SU-DHL-6 (cell line): Measurements from ENCODE around the gene RBM17.

ENCODE experiments used
- H2AFZ ChIP-seq: fragments of 200-600 bp; sonication (generic); 2 replicates; pipeline ENCODE4 v1.6.1; 2014; ENCODE audit warnings: low read depth, mild to moderate bottlenecking, moderate library complexity, mixed read lengths, antibody characterized with exemption, low read length; ENCODE audit not compliant: severe bottlenecking
- H3F3A ChIP-seq: fragments of 200-600 bp; shearing (Covaris generic); 2 replicates; pipeline ENCODE4 v1.6.0; 2016; ENCODE audit warnings: antibody characterized with exemption, mild to moderate bottlenecking; ENCODE audit not compliant: insufficient read depth
- H3K27ac ChIP-seq: fragments of 200-600 bp; sonication (generic); 2 replicates; pipeline ENCODE4 v1.5.1; 2016; ENCODE audit warnings: low read depth, mild to moderate bottlenecking, low read length, moderate library complexity, mixed read lengths
- H3K27me3 ChIP-seq: fragments of 200-600 bp; sonication (generic), shearing (Covaris generic); 2 replicates; pipeline ENCODE4 v1.6.0; 2014; ENCODE audit warnings: mild to moderate bottlenecking, low read length
- H3K36me3 ChIP-seq: fragments of 200-600 bp; sonication (generic); 2 replicates; pipeline ENCODE4 v1.6.1; 2014; ENCODE audit warnings: mild to moderate bottlenecking, low read length, mixed read lengths
- H3K4me2 ChIP-seq: fragments of 300-600, 200-600 bp; shearing (Covaris generic), sonication (generic); 2 replicates; pipeline ENCODE4 v1.6.0; 2014; ENCODE audit warnings: low read length, low read depth, mild to moderate bottlenecking; ENCODE audit not compliant: poor library complexity, severe bottlenecking
- H3K4me3 ChIP-seq: fragments of 200-600 bp; sonication (generic); 2 replicates; pipeline ENCODE4 v1.5.1; 2014; ENCODE audit warnings: antibody characterized with exemption, low read length, mild to moderate bottlenecking, mixed read lengths; ENCODE audit not compliant: insufficient read depth, poor library complexity, severe bottlenecking
- H3K79me2 ChIP-seq: fragments of 200-600 bp; sonication (generic); 2 replicates; pipeline ENCODE4 v1.6.1; 2014; ENCODE audit warnings: mild to moderate bottlenecking, low read length, moderate library complexity; ENCODE audit not compliant: insufficient read depth
- H3K9ac ChIP-seq: fragments of 200-600 bp; sonication (generic); 2 replicates; pipeline ENCODE4 v1.7.0; 2014; ENCODE audit warnings: mild to moderate bottlenecking, low read length
- H3K9me2 ChIP-seq: fragments of 200-600 bp; sonication (generic); replicated peaks from 2 replicates; pipeline ENCODE4 v1.6.1; 2014; ENCODE audit warnings: low read length; ENCODE audit not compliant: insufficient read depth
- H3K9me3 ChIP-seq: fragments of 200-600 bp; sonication (generic); 2 replicates; pipeline ENCODE4 v1.6.1; 2014; ENCODE audit warnings: low read length, mixed read lengths; ENCODE audit not compliant: insufficient read depth
- H4K20me1 ChIP-seq: fragments of 200-600 bp; sonication (generic); 2 replicates; pipeline ENCODE4 v1.6.1; 2014; ENCODE audit warnings: low read depth, mild to moderate bottlenecking, antibody characterized with exemption, low read length, moderate library complexity, mixed read lengths
- EZH2phosphoT487 ChIP-seq: fragments of 200-600 bp; sonication (generic), shearing (Covaris generic); conservative IDR thresholded peaks from 2 replicates; pipeline ENCODE4 v1.6.1; 2018; ENCODE audit warnings: mild to moderate bottlenecking, antibody characterized with exemption, low read length, moderate library complexity, mixed read lengths
- TF ChIP-seq, protein P1 (sequence below): fragments of 200-600 bp; sonication (generic); IDR thresholded peaks from one replicate; pipeline ENCODE4 v1.5.1; 2017; ENCODE audit warnings: antibody characterized with exemption, mild to moderate bottlenecking, low read length, moderate library complexity; ENCODE audit not compliant: insufficient read depth, poor library complexity, severe bottlenecking

The RBM17 gene

GRCh38 chr10:6072215-6072934 lies 16.5 kb upstream of the RBM17 start:
- H3K9ac ChIP-seq: peak overlapping the region; percentile 14; the same call in 1 of the 2 replicates

GRCh38 chr10:6074489-6075301 lies 14.1 kb upstream of the RBM17 start:
- Histone ChIP-seq H3F3A (peaks cover 8% of the 10 kb centered on the region; the same call in 1 of the 2 replicates), H4K20me1 (no peaks in the 10 kb centered on the region), H2AFZ (no peak overlapping the region), H3K4me3 (no peak overlapping the region), H3K27ac (no peak overlapping the region), H3K4me2 (no peak overlapping the region), H3K79me2 (no peaks in the 10 kb centered on the region), H3K36me3 (no peaks in the 10 kb centered on the region), H3K27me3 (no peaks in the 10 kb centered on the region), H3K9ac (no peak overlapping the region), H3K9me3 (no peaks in the 10 kb centered on the region), H3K9me2 (no peaks in the 10 kb centered on the region)
- TF ChIP-seq, protein P1, sequence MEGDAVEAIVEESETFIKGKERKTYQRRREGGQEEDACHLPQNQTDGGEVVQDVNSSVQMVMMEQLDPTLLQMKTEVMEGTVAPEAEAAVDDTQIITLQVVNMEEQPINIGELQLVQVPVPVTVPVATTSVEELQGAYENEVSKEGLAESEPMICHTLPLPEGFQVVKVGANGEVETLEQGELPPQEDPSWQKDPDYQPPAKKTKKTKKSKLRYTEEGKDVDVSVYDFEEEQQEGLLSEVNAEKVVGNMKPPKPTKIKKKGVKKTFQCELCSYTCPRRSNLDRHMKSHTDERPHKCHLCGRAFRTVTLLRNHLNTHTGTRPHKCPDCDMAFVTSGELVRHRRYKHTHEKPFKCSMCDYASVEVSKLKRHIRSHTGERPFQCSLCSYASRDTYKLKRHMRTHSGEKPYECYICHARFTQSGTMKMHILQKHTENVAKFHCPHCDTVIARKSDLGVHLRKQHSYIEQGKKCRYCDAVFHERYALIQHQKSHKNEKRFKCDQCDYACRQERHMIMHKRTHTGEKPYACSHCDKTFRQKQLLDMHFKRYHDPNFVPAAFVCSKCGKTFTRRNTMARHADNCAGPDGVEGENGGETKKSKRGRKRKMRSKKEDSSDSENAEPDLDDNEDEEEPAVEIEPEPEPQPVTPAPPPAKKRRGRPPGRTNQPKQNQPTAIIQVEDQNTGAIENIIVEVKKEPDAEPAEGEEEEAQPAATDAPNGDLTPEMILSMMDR: no peak
- TF ChIP-seq EZH2phosphoT487: no peak

More at GRCh38 chr10:6072215-6072934, 16.5 kb upstream of the RBM17 start:
- Histone ChIP-seq H3F3A (peaks cover 13% of the 10 kb centered on the region; the same call in 1 of the 2 replicates), H3K27me3 (no peaks in the 10 kb centered on the region), H3K9me3 (no peaks in the 10 kb centered on the region), H3K79me2 (no peaks in the 10 kb centered on the region), H2AFZ (peak overlapping the region; percentile 29), H3K4me3 (no peak overlapping the region), H3K4me2 (peak overlapping the region; percentile 49), H3K9me2 (no peaks in the 10 kb centered on the region), H3K27ac (peak overlapping the region; percentile 72), H4K20me1 (no peaks in the 10 kb centered on the region), H3K36me3 (no peaks in the 10 kb centered on the region)
- no peak for TF ChIP-seq EZH2phosphoT487
- TF ChIP-seq, protein P1: no peak

- H3K9me2 ChIP-seq: no peaks in the 10 kb centered on the region
- peaks cover 7% of the 10 kb centered on the region; the same call in 1 of the 2 replicates for H3F3A ChIP-seq
- no peak overlapping the region for H3K9ac ChIP-seq
- H3K79me2 ChIP-seq: no peaks in the 10 kb centered on the region
- H3K4me3 ChIP-seq: no peak overlapping the region
- no peaks in the 10 kb centered on the region for H3K9me3 ChIP-seq
- H2AFZ ChIP-seq: no peak overlapping the region
- H4K20me1 ChIP-seq: no peaks in the 10 kb centered on the region
- no peak overlapping the region for H3K4me2 ChIP-seq
- H3K36me3 ChIP-seq: no peaks in the 10 kb centered on the region
- H3K27ac ChIP-seq: no peak overlapping the region
- H3K27me3 ChIP-seq: no peaks in the 10 kb centered on the region
- TF ChIP-seq, protein P1: no peak
- no peak for TF ChIP-seq EZH2phosphoT487
Measured at GRCh38 chr10:6077071-6077675, 11.7 kb upstream of the RBM17 start.
